HG03442 (cell line): ENCODE results near the gene SCTR.

ENCODE experiments used
- ATAC-seq: cut with Tn5 transposase; IDR thresholded peaks from one replicate; pipeline ENCODE4 v1.9.1; 2021; ENCODE audit warnings: mild to moderate bottlenecking, moderate library complexity; ENCODE audit not compliant: unreplicated experiment

The SCTR gene

DNA sequence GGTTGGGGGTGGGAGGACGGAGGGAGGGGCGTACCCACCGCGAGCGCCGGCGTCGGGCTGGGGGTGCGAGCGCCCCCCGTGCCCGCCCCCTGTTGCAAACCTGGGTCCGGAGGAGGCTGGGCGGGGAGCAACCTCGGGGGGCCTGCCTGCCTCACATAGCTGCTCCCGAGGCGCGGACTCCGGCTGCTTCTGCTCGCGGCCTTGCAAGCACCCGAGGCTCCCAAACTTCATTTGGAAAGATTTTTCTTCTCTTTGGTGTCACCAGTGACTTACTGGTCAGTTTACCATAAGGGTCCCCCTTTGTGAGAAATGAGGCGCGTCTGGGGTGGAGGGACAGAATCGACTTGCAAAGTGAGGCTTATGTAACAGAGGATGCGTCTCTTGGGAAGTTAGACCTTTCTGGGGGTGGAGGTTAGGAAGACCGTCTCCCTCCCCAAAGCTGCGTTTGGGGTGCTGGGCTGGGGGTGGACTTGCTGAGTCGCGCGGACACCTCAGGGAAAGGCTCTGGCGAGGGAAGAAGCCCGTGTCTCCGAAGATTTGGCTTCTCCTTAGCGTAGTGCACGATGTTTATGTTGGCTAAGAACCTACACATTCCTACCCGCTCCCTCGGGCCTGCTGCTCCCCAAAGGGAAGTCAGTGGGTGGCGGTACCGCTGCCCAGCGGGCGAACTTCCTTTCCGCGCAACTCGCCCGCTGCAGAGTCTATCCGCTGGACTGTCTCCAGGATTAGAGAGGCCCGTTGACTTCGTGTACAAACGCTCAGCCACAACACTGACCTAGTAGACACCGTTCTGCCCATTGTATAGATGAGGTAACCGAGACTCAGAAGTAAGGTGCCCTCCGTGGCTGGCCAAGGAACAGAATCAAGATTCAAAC, 92.1 kb downstream of the SCTR start:
- ATAC-seq = no peak

GRCh38 chr2:119431155-119431975, 92.9 kb downstream of the SCTR start, which contains the start of gene TMEM37:
TSS of gene TMEM37 (plus strand) at chr2:119431854. CDS start at chr2:119431904, 50 bp downstream.
- peak; percentile 68 for ATAC-seq

DNA sequence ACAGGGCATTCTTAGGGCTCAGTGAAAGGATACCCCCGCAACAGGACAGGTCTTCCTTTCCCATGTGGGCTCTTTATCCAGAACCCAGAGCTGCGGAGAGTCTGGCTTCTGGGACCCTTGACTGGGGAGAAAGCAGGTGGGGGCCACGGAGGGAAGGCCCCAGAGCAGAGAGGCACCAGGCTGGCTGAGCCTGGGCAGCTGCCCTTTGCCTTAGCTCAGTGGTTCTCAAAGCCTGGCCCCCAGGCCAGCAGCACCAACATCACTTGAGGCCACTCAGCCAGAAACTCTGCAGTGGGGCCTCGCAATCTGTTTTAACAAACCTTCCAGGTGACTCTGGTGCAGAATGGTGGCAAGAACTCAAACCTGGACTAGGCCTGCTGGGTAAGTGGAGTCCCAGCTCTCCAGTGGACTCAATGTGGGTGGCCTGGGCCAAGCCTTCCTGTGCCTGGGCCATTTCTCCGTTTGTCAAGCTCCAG, 94.2 kb downstream of the SCTR start:
- no peak for ATAC-seq

GRCh38 chr2:119429225-119429981, 94.9 kb downstream of the SCTR start:
- no peak for ATAC-seq

- ATAC-seq = no peak
Observed at GRCh38 chr2:119428488-119429224, 95.6 kb downstream of the SCTR start.

DNA sequence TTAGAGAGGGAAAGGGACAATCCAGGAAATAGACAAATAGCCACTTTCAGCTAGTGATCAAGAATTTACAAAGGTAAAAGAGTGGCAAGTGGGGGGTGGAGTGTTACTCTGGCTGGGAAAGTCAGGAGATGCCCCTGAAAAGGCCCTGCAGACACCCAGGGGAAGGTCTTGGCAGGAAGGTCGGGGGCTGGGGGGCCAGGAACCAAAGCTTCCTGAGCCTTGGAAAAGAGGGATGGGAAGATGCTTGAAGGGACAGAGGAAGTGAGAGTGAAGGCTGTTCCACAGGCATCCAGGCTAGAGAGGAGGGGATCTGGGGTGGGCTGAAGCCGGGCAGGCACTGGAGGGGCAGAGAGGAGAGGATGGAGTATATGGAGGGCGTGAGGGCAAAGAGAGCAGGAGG, 96.5 kb downstream of the SCTR start:
- ATAC-seq = no peak

- ATAC-seq = no peak
Observed at GRCh38 chr2:119426801-119427395, 97.4 kb downstream of the SCTR start.

DNA sequence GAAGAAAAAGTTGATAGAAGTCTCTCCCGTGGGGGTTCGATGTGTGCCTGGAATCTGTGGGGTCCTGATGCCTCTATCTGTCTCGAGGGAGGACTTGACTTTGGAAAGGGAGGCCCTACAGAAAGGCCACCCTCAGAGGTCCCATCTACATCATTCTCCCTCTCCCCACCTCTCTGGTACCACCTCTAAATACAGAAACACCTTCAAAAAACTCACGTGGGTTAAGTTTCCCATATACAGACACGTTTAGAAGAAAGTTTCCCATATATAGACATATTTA, 97.9 kb downstream of the SCTR start:
- ATAC-seq = no peak

- no peak for ATAC-seq
Observed at GRCh38 chr2:119425620-119426395, 98.5 kb downstream of the SCTR start.

DNA sequence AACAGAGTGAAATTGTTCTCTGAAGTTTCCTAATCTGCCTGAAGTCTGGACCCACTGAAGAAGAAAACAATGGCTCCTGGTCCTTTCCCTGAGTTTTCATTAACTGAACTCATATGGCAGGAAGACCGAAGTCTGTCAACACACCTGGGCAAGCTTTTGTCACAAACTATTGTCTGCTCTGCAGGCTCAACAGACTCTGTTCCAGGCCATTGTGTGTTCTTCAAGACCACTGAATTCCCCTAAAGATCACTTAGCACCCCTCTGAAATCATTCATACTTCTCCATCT, 99.2 kb downstream of the SCTR start:
- no peak for ATAC-seq

DNA sequence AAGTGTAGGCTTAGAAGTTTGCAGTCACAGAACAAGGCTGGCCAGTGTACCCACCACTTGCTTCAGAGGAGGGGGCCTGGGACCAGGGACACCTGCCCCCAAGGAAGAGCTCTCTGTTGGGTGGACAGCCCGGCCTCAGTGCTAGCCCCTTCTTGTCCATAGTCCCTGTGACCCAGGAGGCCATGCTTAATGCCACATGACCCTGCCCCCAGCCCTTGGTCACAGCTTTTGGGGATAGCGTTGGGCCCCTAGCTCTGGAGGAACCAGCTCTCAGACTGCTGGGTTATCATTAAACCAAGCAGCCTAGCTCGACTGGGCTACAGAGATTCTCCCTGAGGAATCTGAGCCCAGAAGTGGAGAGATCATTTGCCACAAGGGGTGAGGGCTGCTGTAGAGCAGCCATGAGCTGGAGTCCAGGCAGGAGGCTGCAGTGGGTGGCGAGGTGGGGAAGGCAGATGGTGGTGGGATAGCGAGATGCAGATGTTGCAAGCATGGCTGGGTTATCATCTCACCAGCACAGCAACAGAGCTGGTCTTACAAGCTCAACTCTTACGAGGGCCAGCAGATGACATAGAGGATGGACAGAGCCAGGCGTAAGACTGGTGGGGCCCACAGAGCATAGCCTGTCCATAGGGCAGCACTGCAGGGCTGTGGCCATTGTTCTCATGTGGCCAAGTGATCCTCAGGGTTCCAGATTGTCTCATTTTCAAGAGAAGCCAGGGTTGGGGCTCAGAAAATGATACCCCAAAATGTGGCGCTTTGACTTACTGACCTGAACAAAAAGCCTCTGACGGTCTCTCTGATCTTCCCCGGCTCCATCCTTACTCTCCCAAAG, 99.8 kb downstream of the SCTR start:
- ATAC-seq = no peak

DNA sequence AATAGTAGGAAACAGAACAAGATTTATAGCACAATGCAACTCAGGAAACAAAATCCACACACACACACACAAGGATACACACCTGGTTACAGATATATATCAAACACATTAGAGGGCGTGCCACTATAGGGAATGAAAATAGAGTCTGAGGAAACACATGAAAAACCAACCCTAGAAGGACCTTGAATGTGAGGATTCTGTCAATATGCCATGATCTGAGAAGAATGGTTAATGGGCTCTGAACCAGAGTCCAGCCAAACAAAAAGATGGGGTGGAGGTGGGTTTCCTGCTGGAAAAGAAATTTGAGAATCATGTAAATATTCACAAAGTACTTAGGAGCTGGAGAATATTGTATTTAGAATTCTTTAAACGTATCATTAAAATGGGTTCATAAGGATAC, 100.5 kb downstream of the SCTR start:
- ATAC-seq = no peak

DNA sequence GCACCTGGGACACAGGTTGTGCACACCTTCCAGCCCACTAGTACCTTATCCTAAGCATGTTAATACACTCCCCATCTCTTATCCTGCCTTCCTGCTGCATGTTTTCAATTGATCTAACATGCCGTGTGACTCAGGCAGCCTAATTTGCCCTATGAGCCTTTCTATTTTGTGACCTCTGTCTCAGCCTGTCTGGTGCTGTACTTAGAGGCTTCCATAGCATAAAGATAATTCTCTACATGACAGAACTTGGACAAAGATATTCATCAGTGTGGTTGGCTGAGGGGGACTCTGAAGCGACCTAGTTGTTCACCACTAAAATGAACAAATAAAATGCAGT, 101.2 kb downstream of the SCTR start:
- ATAC-seq = no peak

GRCh38 chr2:119422360-119423107, 101.7 kb downstream of the SCTR start:
- ATAC-seq = no peak

DNA sequence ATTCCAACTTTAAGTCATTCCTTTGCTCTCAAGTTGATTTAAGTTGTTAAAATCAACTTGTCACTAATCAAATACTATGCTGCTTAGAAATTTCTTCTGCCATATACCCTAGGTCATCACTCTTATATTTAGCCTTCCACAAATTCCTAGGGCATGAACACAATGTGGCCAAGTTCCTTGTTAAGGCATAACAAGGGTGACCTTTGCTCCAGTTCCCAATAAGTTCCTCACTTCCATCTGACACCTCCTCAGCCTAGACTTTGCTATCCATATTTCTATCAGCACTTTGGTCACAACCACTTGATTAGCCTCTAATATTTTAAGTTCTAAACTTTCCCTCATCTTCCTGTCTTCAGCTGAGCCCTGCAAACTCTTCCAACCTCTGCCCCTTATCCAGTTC, 102.5 kb downstream of the SCTR start:
- ATAC-seq = no peak

- no peak for ATAC-seq
Observed at GRCh38 chr2:119421304-119421703, 103.0 kb downstream of the SCTR start.

GRCh38 chr2:119419803-119420508, 104.3 kb downstream of the SCTR start:
- no peak for ATAC-seq

- no peak for ATAC-seq
Observed at GRCh38 chr2:119419065-119419464, 105.2 kb downstream of the SCTR start.
